ENCODE data around the gene GJA4.
"Not testable (repeated sequence)": the region's sequence is repeated elsewhere in the genome, so short reads cannot be mapped to it uniquely, and the experiment has no call there.

GJA4 gene

GRCh38 chr1:34792424-34792823, 375 bp upstream of the GJA4 start:
- DNase-seq (ENCODE audit: low spot score), result no peak

- peak; percentile 85 for DNase-seq (ENCODE audit: low spot score)
Measured at GRCh38 chr1:34794001-34794789, 1.4 kb downstream of the GJA4 start.

- no peak for DNase-seq (ENCODE audit: low spot score)
Measured at GRCh38 chr1:34794790-34795180, 2.0 kb downstream of the GJA4 start.

GRCh38 chr1:34795916-34796315, 3.1 kb downstream of the GJA4 start:
- no peak for DNase-seq (ENCODE audit: low spot score)

GRCh38 chr1:34796990-34797389, 4.2 kb downstream of the GJA4 start:
- no peak for DNase-seq (ENCODE audit: low spot score)

- no peak for DNase-seq (ENCODE audit: low spot score)
Measured at GRCh38 chr1:34800214-34800613, 7.4 kb downstream of the GJA4 start.

GRCh38 chr1:34803770-34804169, 11.0 kb downstream of the GJA4 start:
- no peak for DNase-seq (ENCODE audit: low spot score)

- peak; percentile 3 for DNase-seq (ENCODE audit: low spot score)
Measured at GRCh38 chr1:34806396-34806795, 13.6 kb downstream of the GJA4 start.

- no peak for DNase-seq (ENCODE audit: low spot score)
Measured at GRCh38 chr1:34808051-34808810, 15.4 kb downstream of the GJA4 start.

GRCh38 chr1:34810781-34811180, 18.0 kb downstream of the GJA4 start:
- not testable (repeated sequence) for DNase-seq (ENCODE audit: low spot score)

- no peak for DNase-seq (ENCODE audit: low spot score)
Measured at GRCh38 chr1:34816332-34816731, 23.5 kb downstream of the GJA4 start.

GRCh38 chr1:34816778-34817177, 24.0 kb downstream of the GJA4 start:
- DNase-seq (ENCODE audit: low spot score), result no peak

- not testable (repeated sequence) for DNase-seq (ENCODE audit: low spot score)
Measured at GRCh38 chr1:34818862-34819261, 26.1 kb downstream of the GJA4 start.

GRCh38 chr1:34822202-34822601, 29.4 kb downstream of the GJA4 start:
- no peak for DNase-seq (ENCODE audit: low spot score)

- no peak for DNase-seq (ENCODE audit: low spot score)
Measured at GRCh38 chr1:34824817-34825454, 32.1 kb downstream of the GJA4 start.

GRCh38 chr1:34825455-34826091, 32.8 kb downstream of the GJA4 start:
- no peak for DNase-seq (ENCODE audit: low spot score)

- DNase-seq (ENCODE audit: low spot score), result no peak
Measured at GRCh38 chr1:34827341-34827941, 34.6 kb downstream of the GJA4 start.

- no peak for DNase-seq (ENCODE audit: low spot score)
Measured at GRCh38 chr1:34828611-34829010, 35.8 kb downstream of the GJA4 start.

GRCh38 chr1:34829250-34829649, 36.5 kb downstream of the GJA4 start:
- no peak for DNase-seq (ENCODE audit: low spot score)

GRCh38 chr1:34831721-34832246, 39.0 kb downstream of the GJA4 start:
- DNase-seq (ENCODE audit: low spot score), result no peak

- DNase-seq (ENCODE audit: low spot score), result no peak
Measured at GRCh38 chr1:34833711-34834110, 40.9 kb downstream of the GJA4 start.
